K562 (cell line): ENCODE results near the gene HCRTR2. TPM values are rescaled to one million over a fixed set of nuclear protein-coding genes. Genes with fewer than 3 reads are reported as not detected.

Experiments used
- ATAC-seq: fragments of 200-7000 bp; cut with Tn5 transposase; 3 replicates; pipeline ENCODE4 v1.9.1; 2020; ENCODE audit warnings: moderate library complexity
- BruUV-seq: library from RNA; stranded (reverse); fragments of 400-500 nt; replicated peaks from 2 replicates; lab custom pipeline; 2021; lab: Mats Ljungman, UMichigan
- CTCF ChIA-PET: fragments of 300-600 bp; formaldehyde crosslinking; extraction: SDS; loops from one replicate; lab custom pipeline; 2021; ENCODE audit warnings: low intra/inter-chr PET ratio; lab: Yijun Ruan, JAX
- POLR2A ChIA-PET: fragments of 300-600, 350-650 bp; sonication (Branson Sonifier 250); formaldehyde crosslinking; extraction: SDS; loops from one replicate; lab custom pipeline; 2021; ENCODE audit warnings: antibody characterized with exemption, inconsistent platforms; lab: Yijun Ruan, JAX
- DNase-seq, 4 experiments: peaks; one replicate each; pipeline versions ENCODE4 v3.0.0 to v3.0.0-alpha.2; 2011 to 2018; ENCODE audit warnings: low spot score in 3 of 4, mixed read lengths in 3 of 4; ENCODE audit errors: extremely low read depth in 1 of 4
- FAIRE-seq: peaks from 2 replicates; lab custom pipeline; 2011; peaks lifted over from hg19 to GRCh38; lab: Jason Lieb, UNC
- H2AFZ ChIP-seq: 2 replicates; pipeline ENCODE4 v1.6.0; 2011; ENCODE audit warnings: low read depth, low read length, control low read depth, inconsistent platforms
- H3K27ac ChIP-seq: fragments of 200-600 bp; 3 replicates; pipeline ENCODE4 v1.8.0; 2011; ENCODE audit warnings: low read depth, mild to moderate bottlenecking, control low read depth, inconsistent platforms, low read length, moderate library complexity, mixed read lengths; ENCODE audit errors: extremely low read depth
- H3K27me3 ChIP-seq, 2 experiments: fragments of 300-600 bp in 1 of 2; 2 replicates in 1 of 2; 3 replicates in 1 of 2; pipeline versions ENCODE4 v1.6.0 to v1.8.0; 2011; ENCODE audit warnings: inconsistent platforms in 2 of 2, low read length in 2 of 2, mild to moderate bottlenecking in 1 of 2, mixed read lengths in 1 of 2, moderate library complexity in 1 of 2; ENCODE audit not compliant: control insufficient read depth in 2 of 2, insufficient read depth in 2 of 2
- H3K36me3 ChIP-seq: fragments of 300-600 bp; 3 replicates; pipeline ENCODE4 v1.8.0; 2011; ENCODE audit warnings: mild to moderate bottlenecking, low read length, inconsistent platforms; ENCODE audit not compliant: control insufficient read depth, insufficient read depth
- H3K4me1 ChIP-seq, 2 experiments: fragments of 200-600 bp in 1 of 2; replicated peaks in 1 of 2; 2 replicates in 1 of 2; 3 replicates in 1 of 2; pipeline versions ENCODE4 v1.5.1 to v1.8.0; 2011; ENCODE audit warnings: inconsistent platforms in 2 of 2, low read length in 2 of 2, mild to moderate bottlenecking in 1 of 2, mixed read lengths in 1 of 2, moderate library complexity in 1 of 2; ENCODE audit not compliant: control insufficient read depth in 2 of 2, insufficient read depth in 2 of 2
- H3K4me2 ChIP-seq: 2 replicates; pipeline ENCODE4 v1.6.1; 2011; ENCODE audit warnings: low read length, control low read depth, inconsistent platforms, mixed read lengths; ENCODE audit not compliant: insufficient read depth
- H3K4me3 ChIP-seq: fragments of 200-600 bp; sonication (generic), shearing (Covaris generic); 2 replicates; pipeline ENCODE4 v1.5.1; 2016; ENCODE audit warnings: control low read depth, inconsistent platforms
- H3K79me2 ChIP-seq: fragments of 200-600 bp; 3 replicates; pipeline ENCODE4 v1.8.0; 2011; ENCODE audit warnings: low read length, inconsistent platforms; ENCODE audit not compliant: control insufficient read depth, insufficient read depth
- H3K9ac ChIP-seq, 2 experiments: 2 replicates each; pipeline versions ENCODE4 v1.6.0 to v1.6.1; 2011; ENCODE audit warnings: low read depth in 2 of 2, low read length in 2 of 2, control low read depth in 1 of 2, inconsistent platforms in 1 of 2, mild to moderate bottlenecking in 1 of 2, mixed read lengths in 1 of 2; ENCODE audit not compliant: insufficient read depth in 1 of 2
- H3K9me1 ChIP-seq: one replicate; pipeline ENCODE4 v1.6.0; 2011; ENCODE audit warnings: inconsistent platforms, mild to moderate bottlenecking, low read length, moderate library complexity; ENCODE audit not compliant: control insufficient read depth, insufficient read depth
- H3K9me3 ChIP-seq: replicated peaks from 2 replicates; pipeline ENCODE4 v1.5.1; 2011; ENCODE audit warnings: low read depth, low read length, inconsistent platforms; ENCODE audit not compliant: control insufficient read depth, insufficient read depth
- H4K20me1 ChIP-seq: replicated peaks from 2 replicates; pipeline ENCODE4 v1.6.1; 2011; ENCODE audit warnings: low read length, inconsistent platforms, mixed read lengths; ENCODE audit not compliant: control insufficient read depth, insufficient read depth
- CBX8 ChIP-seq: fragments of 200-600 bp; sonication (generic); IDR thresholded peaks from 2 replicates; pipeline ENCODE4 v1.6.1; 2012; ENCODE audit warnings: borderline replicate concordance, mixed run types, low read depth, mild to moderate bottlenecking, moderate library complexity, mixed read lengths, low read length, control low read depth, inconsistent platforms; ENCODE audit not compliant: poor library complexity, severe bottlenecking; ENCODE audit errors: extremely low read depth
- ELF2 ChIP-seq: fragments of 250-450 bp; sonication (Bioruptor Pico); IDR thresholded peaks from 2 replicates; pipeline ENCODE4 v1.5.0; 2021; ENCODE audit warnings: mild to moderate bottlenecking
- FOXJ3 ChIP-seq: sonication (generic); formaldehyde crosslinking; IDR thresholded peaks from 2 replicates; pipeline ENCODE4 v1.4.0; 2020; ENCODE audit warnings: mild to moderate bottlenecking, missing genetic modification reagents
- MEF2D ChIP-seq: conservative IDR thresholded peaks from 2 replicates; pipeline ENCODE4 v1.6.1; 2016; ENCODE audit warnings: low read depth, missing genetic modification characterization, missing compliant biosample characterization
- NR2F6 ChIP-seq: fragments of 450-650 bp; formaldehyde crosslinking; IDR thresholded peaks from 2 replicates; pipeline ENCODE4 v1.4.0; 2020; ENCODE audit warnings: mild to moderate bottlenecking
- POLR2AphosphoS2 ChIP-seq: IDR thresholded peaks from 2 replicates; pipeline ENCODE4 v1.6.1; 2012; ENCODE audit warnings: low read length, improper control_type of control experiment
- PTTG1 ChIP-seq: fragments of 450-650 bp; IDR thresholded peaks from 2 replicates; pipeline ENCODE4 v1.6.1; 2016; ENCODE audit warnings: low read depth, mild to moderate bottlenecking, missing genetic modification characterization, missing compliant biosample characterization
- RAD21 ChIP-seq, 2 experiments: fragments of 250-450 bp in 1 of 2; fragments of 450-650 bp in 1 of 2; sonication (Bioruptor Pico) in 1 of 2; formaldehyde crosslinking in 1 of 2; IDR thresholded peaks in 1 of 2; conservative IDR thresholded peaks in 1 of 2; 2 replicates each; pipeline versions ENCODE4 v1.4.0 to v1.8.0; 2020 to 2022; ENCODE audit warnings: mild to moderate bottlenecking in 2 of 2, moderate library complexity in 1 of 2
- RAD51 ChIP-seq: fragments of 450-650 bp; IDR thresholded peaks from 2 replicates; pipeline ENCODE4 v1.7.1; 2016; ENCODE audit warnings: low read depth, mild to moderate bottlenecking, borderline replicate concordance
- RNF219 ChIP-seq: fragments of 250-450 bp; sonication (Bioruptor Pico); IDR thresholded peaks from 2 replicates; pipeline ENCODE4 v1.5.0; 2022; ENCODE audit warnings: mild to moderate bottlenecking
- SAP30 ChIP-seq: fragments of 200-600 bp; sonication (generic); IDR thresholded peaks from 2 replicates; pipeline ENCODE4 v1.6.1; 2012; ENCODE audit warnings: borderline replicate concordance, low read depth, mild to moderate bottlenecking, moderate library complexity, low read length, control low read depth, inconsistent platforms; ENCODE audit not compliant: insufficient read depth, poor library complexity, severe bottlenecking
- SPI1 ChIP-seq: IDR thresholded peaks from 2 replicates; pipeline ENCODE4 v1.6.1; 2011; ENCODE audit warnings: low read depth, low read length, control low read depth, borderline replicate concordance
- YBX1 ChIP-seq: fragments of 450-650 bp; IDR thresholded peaks from 2 replicates; pipeline ENCODE4 v1.7.1; 2016; ENCODE audit warnings: mild to moderate bottlenecking
- YY1 ChIP-seq, 3 experiments: IDR thresholded peaks; 2 replicates each; pipeline ENCODE4 v1.6.1; 2011; ENCODE audit warnings: low read length in 2 of 3, mild to moderate bottlenecking in 2 of 3, moderate library complexity in 2 of 3, borderline replicate concordance in 1 of 3, control low read depth in 1 of 3, low read depth in 1 of 3; ENCODE audit not compliant: insufficient read depth in 3 of 3, insufficient replicate concordance in 2 of 3, control insufficient read depth in 1 of 3, insufficient read length in 1 of 3; ENCODE audit errors: extremely low read depth in 1 of 3
- ZBTB8A ChIP-seq: fragments of 450-650 bp; IDR thresholded peaks from 2 replicates; pipeline ENCODE4 v1.6.1; 2018; ENCODE audit warnings: mild to moderate bottlenecking, moderate library complexity; ENCODE audit not compliant: partially characterized antibody
- ZFX ChIP-seq: sonication (generic); formaldehyde crosslinking; IDR thresholded peaks from 2 replicates; pipeline ENCODE4 v1.8.0; 2022; ENCODE audit warnings: mild to moderate bottlenecking, missing genetic modification reagents, moderate library complexity
- ZZZ3 ChIP-seq: fragments of 450-650 bp; IDR thresholded peaks from 2 replicates; pipeline ENCODE4 v1.6.1; 2016; ENCODE audit warnings: antibody characterized with exemption, mild to moderate bottlenecking, moderate library complexity
- WGBS: fragments of 100-300 bp; shearing (Covaris generic); methylation state at CpG from one replicate; pipeline ENCODE4 v1.1.6; 2016; ENCODE audit warnings: low coverage, mixed read lengths; ENCODE audit not compliant: insufficient coverage; ENCODE audit errors: missing lambda C conversion rate; 5-methylcytosine and 5-hydroxymethylcytosine counted together
- in situ Hi-C: fragments of 300-500 bp; cut with MboI; formaldehyde crosslinking; loops from 4 replicates; pipeline ENCODE4 v1.15.0; 2018; ENCODE audit warnings: inconsistent platforms, mixed read lengths
- intact Hi-C: fragments of 100-400 bp; cut with micrococcal nuclease; formaldehyde crosslinking; loops from 2 replicates; pipeline ENCODE4 v1.14.2; 2022
- polyA plus RNA-seq, 8 experiments: library from polyadenylated mRNA; depleted of rRNA in 4 of 8; stranded (reverse) in 5 of 8; unstranded in 3 of 8; fragments of >200 nt; fragmentation: Nextera tagmentation in 2 of 8; fragmentation: Illumina TruSeq in 1 of 8; extraction: Ambion mirVana in 2 of 8; extraction: Trizol in 1 of 8; gene quantifications; 2 replicates each; pipeline versions ENCODE4 v1.2.1 to v1.2.3, GENCODE V29; 2011 to 2014; ENCODE audit warnings: inconsistent platforms in 1 of 8, missing spikeins in 1 of 8
- total RNA-seq, 7 experiments: library from RNA; depleted of rRNA in 6 of 7; stranded (reverse); fragments of >200 nt in 6 of 7; fragmentation: Illumina TruSeq in 2 of 7; extraction: Trizol in 2 of 7; gene quantifications; 2 replicates each; pipeline versions ENCODE4 v1.2.1 to v1.2.3, GENCODE V29; 2011 to 2021; ENCODE audit warnings: low replicate concordance in 1 of 7

HCRTR2 gene
- total and polyA plus RNA-seq, 9 of the 15 experiments (the other 6 are each of a cell fraction or from before 2014, with no cell fraction given) = not detected

GRCh38 chr6:55220961-55221360, 46.6 kb downstream of the HCRTR2 start:
- in situ Hi-C loops = no loop called here

More at GRCh38 chr6:55220961-55221360, 46.6 kb downstream of the HCRTR2 start:
- no peaks in the 10 kb centered on the region for H3K36me3 ChIP-seq
- no peaks in the 10 kb centered on the region for H3K79me2 ChIP-seq
- 2% methylated on average over 3 of the region's 3 CpGs for WGBS
- H3K4me3 ChIP-seq = no peak overlapping the region
- no peak overlapping the region for H2AFZ ChIP-seq
- H3K9me1 ChIP-seq = no peaks in the 10 kb centered on the region
- H3K9ac ChIP-seq = no peak overlapping the region
- TF ChIP-seq CBX8 (no peak), YY1 (IDR thresholded peaks at IDR 0.05; ENCODE audit: borderline replicate concordance in 1 of 3, control insufficient read depth in 1 of 3, extremely low read depth in 1 of 3, insufficient read depth in 3 of 3, insufficient read length in 1 of 3, insufficient replicate concordance in 2 of 3, low read depth in 1 of 3, low read length in 2 of 3) (no peak), ZZZ3 (no peak), YBX1 (no peak), SPI1 (no peak), MEF2D (no peak), ZBTB8A (no peak), SAP30 (no peak), FOXJ3 (CRISPR knock-in tag) (no peak), ELF2 (CRISPR knock-in tag) (no peak), POLR2AphosphoS2 (no peak), RAD21 (CRISPR knock-in tag; conservative IDR thresholded peaks at IDR 0.05 in 1 of 2, IDR thresholded peaks at IDR 0.05 in 1 of 2) (no peak), RNF219 (CRISPR knock-in tag) (no peak), RAD51 (no peak), NR2F6 (CRISPR knock-in tag) (no peak), PTTG1 (tag) (no peak), ZFX (CRISPR knock-in tag) (no peak)
- H3K27me3 ChIP-seq = no peaks in the 10 kb centered on the region
- no peak overlapping the region for H3K27ac ChIP-seq
- H3K4me2 ChIP-seq = no peak overlapping the region
- no peak for DNase-seq
- no peak for ATAC-seq
- no peaks in the 10 kb centered on the region for H3K4me1 ChIP-seq
- BruUV-seq = no TSS peak
- intact Hi-C loops = no loop called here
- FAIRE-seq = no peak
- ChIA-PET CTCF (no interaction called here), POLR2A (no interaction called here)
- H3K9me3 ChIP-seq = no peaks in the 10 kb centered on the region; the same call in 1 of the 2 replicates
- H4K20me1 ChIP-seq = no peaks in the 10 kb centered on the region
